COLO668 (cell line): ENCODE data around the gene IRAG1.
A peak's percentile ranks its signal among the peaks of the same experiment; 100 is the strongest.

ENCODE experiments used
- DNase-seq: peaks from one replicate; lab custom pipeline; 2025; ENCODE audit not compliant: unreplicated experiment; lab: John Stamatoyannopoulos, UW

Gene IRAG1

GRCh38 chr11:10669258-10670033 lies 24.1 kb downstream of the IRAG1 start:
- DNase-seq, result no peak

GRCh38 chr11:10667521-10667885 lies 26.1 kb downstream of the IRAG1 start:
- no peak for DNase-seq

GRCh38 chr11:10666556-10667520 lies 26.7 kb downstream of the IRAG1 start:
- no peak for DNase-seq

- DNase-seq, result no peak
Measured at GRCh38 chr11:10664496-10664895, 29.1 kb downstream of the IRAG1 start.

- no peak for DNase-seq
Measured at GRCh38 chr11:10663990-10664389, 29.6 kb downstream of the IRAG1 start.

- DNase-seq, result no peak
Measured at GRCh38 chr11:10663365-10663764, 30.2 kb downstream of the IRAG1 start.

GRCh38 chr11:10660323-10660722 lies 33.2 kb downstream of the IRAG1 start:
- no peak for DNase-seq

GRCh38 chr11:10659339-10660216 lies 34.0 kb downstream of the IRAG1 start:
- DNase-seq, result peak; percentile 10

- DNase-seq, result no peak
Measured at GRCh38 chr11:10658621-10659338, 34.8 kb downstream of the IRAG1 start.

- no peak for DNase-seq
Measured at GRCh38 chr11:10657308-10658271, 36.0 kb downstream of the IRAG1 start.

- no peak for DNase-seq
Measured at GRCh38 chr11:10655943-10656576, 37.5 kb downstream of the IRAG1 start.

GRCh38 chr11:10655227-10655626 lies 38.3 kb downstream of the IRAG1 start:
- DNase-seq, result no peak

GRCh38 chr11:10654811-10655150 lies 38.8 kb downstream of the IRAG1 start:
- no peak for DNase-seq

GRCh38 chr11:10653946-10654810 lies 39.4 kb downstream of the IRAG1 start:
- peak; percentile 11 for DNase-seq

- no peak for DNase-seq
Measured at GRCh38 chr11:10653261-10653660, 40.3 kb downstream of the IRAG1 start.

- no peak for DNase-seq
Measured at GRCh38 chr11:10651656-10652361, 41.7 kb downstream of the IRAG1 start.

GRCh38 chr11:10650630-10651029 lies 42.9 kb downstream of the IRAG1 start:
- DNase-seq, result no peak
